OCI-LY1 (cell line): ENCODE results near the gene WDHD1.

ENCODE experiments used
- EZH2 ChIP-seq: fragments of 200-600 bp; sonication (generic), shearing (Covaris generic); IDR thresholded peaks from 2 replicates; pipeline ENCODE4 v1.8.0; 2017; ENCODE audit warnings: borderline replicate concordance, mixed run types, mild to moderate bottlenecking, antibody characterized with exemption, low read length, moderate library complexity, mixed read lengths
- TF ChIP-seq, protein P1 (sequence below): fragments of 200-600 bp; sonication (generic), shearing (Covaris generic); IDR thresholded peaks from 2 replicates; pipeline ENCODE4 v1.5.1; 2017; ENCODE audit warnings: mild to moderate bottlenecking, antibody characterized with exemption, low read length, moderate library complexity, mixed read lengths

- TF ChIP-seq, protein P1, sequence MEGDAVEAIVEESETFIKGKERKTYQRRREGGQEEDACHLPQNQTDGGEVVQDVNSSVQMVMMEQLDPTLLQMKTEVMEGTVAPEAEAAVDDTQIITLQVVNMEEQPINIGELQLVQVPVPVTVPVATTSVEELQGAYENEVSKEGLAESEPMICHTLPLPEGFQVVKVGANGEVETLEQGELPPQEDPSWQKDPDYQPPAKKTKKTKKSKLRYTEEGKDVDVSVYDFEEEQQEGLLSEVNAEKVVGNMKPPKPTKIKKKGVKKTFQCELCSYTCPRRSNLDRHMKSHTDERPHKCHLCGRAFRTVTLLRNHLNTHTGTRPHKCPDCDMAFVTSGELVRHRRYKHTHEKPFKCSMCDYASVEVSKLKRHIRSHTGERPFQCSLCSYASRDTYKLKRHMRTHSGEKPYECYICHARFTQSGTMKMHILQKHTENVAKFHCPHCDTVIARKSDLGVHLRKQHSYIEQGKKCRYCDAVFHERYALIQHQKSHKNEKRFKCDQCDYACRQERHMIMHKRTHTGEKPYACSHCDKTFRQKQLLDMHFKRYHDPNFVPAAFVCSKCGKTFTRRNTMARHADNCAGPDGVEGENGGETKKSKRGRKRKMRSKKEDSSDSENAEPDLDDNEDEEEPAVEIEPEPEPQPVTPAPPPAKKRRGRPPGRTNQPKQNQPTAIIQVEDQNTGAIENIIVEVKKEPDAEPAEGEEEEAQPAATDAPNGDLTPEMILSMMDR: no peak
- TF ChIP-seq EZH2: no peak
These were observed 131.9 kb downstream of the WDHD1 start for GRCh38 chr14:54894995-54895394.
